Left lung (tissue), 10 donors: Measurements from ENCODE around the gene ANO3. TPM values are rescaled to one million over a fixed set of nuclear protein-coding genes. Genes with fewer than 3 reads are reported as not detected.

Experiments used
- ATAC-seq: fragments of 200-7000 bp; cut with Tn5 transposase; one replicate; pipeline ENCODE4 v1.9.1; 2020; ENCODE audit warnings: moderate library complexity
- DNase-seq, 4 donors: peaks; one replicate each; pipeline ENCODE4 v3.0.0-alpha.2; 2013 to 2020
- H3K27ac ChIP-seq, 2 donors: fragments of 200-600 bp; sonication (generic) in 1 of 2; one replicate each; pipeline versions ENCODE4 v1.5.0 to v1.8.0; 2020 to 2021
- H3K27me3 ChIP-seq, 2 donors: fragments of 200-600 bp; sonication (generic) in 1 of 2; one replicate each; pipeline versions ENCODE4 v1.5.0 to v1.8.0; 2020 to 2021
- H3K36me3 ChIP-seq, 2 donors: fragments of 200-600 bp; sonication (generic) in 1 of 2; one replicate each; pipeline versions ENCODE4 v1.5.0 to v1.8.0; 2020 to 2021
- H3K4me1 ChIP-seq, 2 donors: fragments of 200-600 bp; one replicate each; pipeline ENCODE4 v1.8.0; 2021
- H3K4me3 ChIP-seq, 2 donors: fragments of 200-600 bp; sonication (generic) in 1 of 2; one replicate each; pipeline versions ENCODE4 v1.5.0 to v1.8.0; 2020 to 2021; ENCODE audit warnings: mild to moderate bottlenecking in 1 of 2
- H3K9me3 ChIP-seq, 2 donors: fragments of 200-600 bp; sonication (generic) in 1 of 2; one replicate each; pipeline versions ENCODE4 v1.5.0 to v1.8.0; 2020 to 2021
- intact Hi-C, 2 donors: fragments of 100-400 bp; cut with DNase I; formaldehyde crosslinking; loops; one replicate each; pipeline versions ENCODE4 v1.11.2 to v1.14.2; 2022
- polyA plus RNA-seq, 6 donors: library from polyadenylated mRNA; unstranded; fragments of 120-200 nt; gene quantifications; one replicate each; pipeline ENCODE4 v1.2.1, GENCODE V29; 2013; ENCODE audit not compliant: insufficient read length in 6 of 6
- total RNA-seq, 2 donors: library from RNA; stranded (reverse); fragmentation: NEBNext Ultra II Directional; extraction: Animal tissue kit (Norgen Biotek cat#: 25700); gene quantifications; one replicate each; pipeline ENCODE4 v1.2.1, GENCODE V29; 2021
- TF ChIP-seq, protein P1 (sequence below), 2 donors: fragments of 200-600 bp; sonication (generic) in 1 of 2; IDR thresholded peaks; one replicate each; pipeline versions ENCODE4 v1.5.0 to v1.8.0; 2021; ENCODE audit warnings: antibody characterized with exemption in 2 of 2
- donor health status: DM: no; HTN: yes; CAD: no.
- donor health status: DM: no; HTN: no; CAD: no.

The ANO3 gene
- total and polyA plus RNA-seq, 8 donors: 0.31 to 1.4 (median 0.56) TPM

DNA sequence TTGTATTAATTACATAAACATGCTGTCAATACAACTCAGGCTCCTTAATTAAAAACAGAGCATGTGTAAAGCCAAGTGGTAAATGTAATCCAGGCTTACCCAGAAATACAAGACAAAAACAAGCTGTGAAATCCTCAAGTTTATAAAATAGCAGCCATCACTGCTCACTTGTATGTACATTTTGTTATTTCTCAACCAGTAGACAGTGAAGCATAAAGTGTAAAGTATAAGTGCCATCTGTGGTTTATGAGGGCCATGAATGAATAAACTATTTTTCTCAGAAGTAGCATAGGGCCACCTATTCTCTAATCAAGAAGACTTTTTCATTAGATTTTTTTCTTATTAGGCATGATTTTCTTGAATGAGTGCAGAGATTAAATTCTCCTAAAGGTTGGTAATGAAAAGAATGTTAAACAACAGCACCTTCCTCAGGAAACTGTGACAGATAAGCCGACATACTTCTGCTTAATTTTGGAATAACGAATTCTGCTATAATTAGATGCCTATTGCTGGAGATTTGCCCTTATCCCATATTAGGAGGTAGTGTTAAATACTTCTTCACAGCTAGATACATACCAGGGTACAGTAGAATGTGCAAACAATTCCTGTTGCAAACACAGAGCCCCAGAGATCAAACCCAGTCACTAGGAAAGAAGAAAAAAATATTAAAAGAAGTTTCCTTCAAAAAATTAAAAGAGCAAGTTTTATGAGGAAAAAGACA is 377.0 kb downstream of the ANO3 start:
- Histone ChIP-seq H3K9me3 (no peaks in the 10 kb centered on the region), H3K36me3 (no peaks in the 10 kb centered on the region), H3K4me1 (no peaks in the 10 kb centered on the region), H3K27me3 (no peaks in the 10 kb centered on the region), H3K27ac (no peak overlapping the region), H3K4me3 (no peak overlapping the region)
- intact Hi-C loops: no loop called here
- TF ChIP-seq, protein P1, sequence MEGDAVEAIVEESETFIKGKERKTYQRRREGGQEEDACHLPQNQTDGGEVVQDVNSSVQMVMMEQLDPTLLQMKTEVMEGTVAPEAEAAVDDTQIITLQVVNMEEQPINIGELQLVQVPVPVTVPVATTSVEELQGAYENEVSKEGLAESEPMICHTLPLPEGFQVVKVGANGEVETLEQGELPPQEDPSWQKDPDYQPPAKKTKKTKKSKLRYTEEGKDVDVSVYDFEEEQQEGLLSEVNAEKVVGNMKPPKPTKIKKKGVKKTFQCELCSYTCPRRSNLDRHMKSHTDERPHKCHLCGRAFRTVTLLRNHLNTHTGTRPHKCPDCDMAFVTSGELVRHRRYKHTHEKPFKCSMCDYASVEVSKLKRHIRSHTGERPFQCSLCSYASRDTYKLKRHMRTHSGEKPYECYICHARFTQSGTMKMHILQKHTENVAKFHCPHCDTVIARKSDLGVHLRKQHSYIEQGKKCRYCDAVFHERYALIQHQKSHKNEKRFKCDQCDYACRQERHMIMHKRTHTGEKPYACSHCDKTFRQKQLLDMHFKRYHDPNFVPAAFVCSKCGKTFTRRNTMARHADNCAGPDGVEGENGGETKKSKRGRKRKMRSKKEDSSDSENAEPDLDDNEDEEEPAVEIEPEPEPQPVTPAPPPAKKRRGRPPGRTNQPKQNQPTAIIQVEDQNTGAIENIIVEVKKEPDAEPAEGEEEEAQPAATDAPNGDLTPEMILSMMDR (IDR thresholded peaks at IDR 0.05): no peak
- DNase-seq (peak in 2 of 4 donors; percentile 60 to 71), ATAC-seq (peak; percentile 22)

DNA sequence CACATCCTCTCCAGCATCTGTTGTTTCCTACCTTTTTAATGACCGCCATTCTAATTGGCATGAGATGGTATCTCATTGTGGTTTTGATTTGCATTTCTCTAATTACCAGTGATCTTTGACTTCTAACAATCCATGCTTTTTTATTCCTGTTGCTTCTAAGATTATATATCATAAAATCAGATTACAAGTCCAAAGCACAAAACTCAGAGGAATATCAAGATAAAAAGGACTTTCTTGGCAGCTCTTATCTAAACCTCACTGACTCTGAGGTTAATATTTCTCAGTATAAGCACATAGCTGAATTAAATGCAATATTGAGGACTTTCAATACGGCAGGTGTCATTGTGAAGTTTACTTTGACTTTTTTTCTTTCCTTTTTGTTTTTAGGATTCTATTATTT is 378.6 kb downstream of the ANO3 start:
- intact Hi-C loops: no loop called here
- no peak overlapping the region for H3K27ac ChIP-seq
- H3K27me3 ChIP-seq: no peaks in the 10 kb centered on the region
- no peaks in the 10 kb centered on the region for H3K36me3 ChIP-seq
- no peak overlapping the region for H3K4me3 ChIP-seq
- DNase-seq (no peak), ATAC-seq (no peak)
- H3K4me1 ChIP-seq: no peaks in the 10 kb centered on the region
- no peaks in the 10 kb centered on the region for H3K9me3 ChIP-seq
- TF ChIP-seq, protein P1 (IDR thresholded peaks at IDR 0.05): no peak

DNA sequence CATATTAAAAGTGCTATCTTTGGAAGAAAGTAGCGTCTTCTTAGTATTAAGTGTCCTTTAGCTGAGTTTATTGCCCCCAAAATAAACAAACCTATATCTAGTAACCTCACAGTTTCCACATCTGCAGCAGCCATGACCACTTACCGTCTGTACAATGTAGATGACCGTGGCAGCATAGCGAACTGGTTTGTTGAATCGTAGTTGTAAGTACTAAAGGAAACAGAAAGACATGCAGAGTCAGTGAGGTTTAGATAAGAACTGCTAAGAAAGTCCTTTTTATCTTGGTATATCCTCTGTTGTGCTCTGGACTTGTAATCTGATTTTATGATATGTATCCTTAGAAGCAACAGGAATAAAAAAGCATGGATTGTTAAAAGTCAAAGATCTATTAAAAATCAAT is 380.6 kb downstream of the ANO3 start:
- H3K9me3 ChIP-seq: no peaks in the 10 kb centered on the region
- ATAC-seq (no peak), DNase-seq (no peak)
- TF ChIP-seq, protein P1 (IDR thresholded peaks at IDR 0.05): no peak
- H3K36me3 ChIP-seq: no peaks in the 10 kb centered on the region
- no peak overlapping the region for H3K27ac ChIP-seq
- no peaks in the 10 kb centered on the region for H3K4me1 ChIP-seq
- no peak overlapping the region for H3K4me3 ChIP-seq
- intact Hi-C loops: no loop called here
- H3K27me3 ChIP-seq: no peaks in the 10 kb centered on the region

Other genes with a start within 250 kb of the ANO3 start
- 1 to 10 TPM; 6.4 to 7.1 TPM for gene MUC15, start 240.1 kb downstream of the ANO3 start, total RNA-seq
- 1 to 10 TPM in 4 of 6 donors, under 1 TPM in 2; 0.40 to 1.8 (median 1.1) TPM for gene MUC15, start 240.1 kb downstream of the ANO3 start, polyA plus RNA-seq